ENCODE measurements around the gene LIN7C.
"Not testable (repeated sequence)": the region's sequence is repeated elsewhere in the genome, so short reads cannot be mapped to it uniquely, and the experiment has no call there.

The LIN7C gene

DNA sequence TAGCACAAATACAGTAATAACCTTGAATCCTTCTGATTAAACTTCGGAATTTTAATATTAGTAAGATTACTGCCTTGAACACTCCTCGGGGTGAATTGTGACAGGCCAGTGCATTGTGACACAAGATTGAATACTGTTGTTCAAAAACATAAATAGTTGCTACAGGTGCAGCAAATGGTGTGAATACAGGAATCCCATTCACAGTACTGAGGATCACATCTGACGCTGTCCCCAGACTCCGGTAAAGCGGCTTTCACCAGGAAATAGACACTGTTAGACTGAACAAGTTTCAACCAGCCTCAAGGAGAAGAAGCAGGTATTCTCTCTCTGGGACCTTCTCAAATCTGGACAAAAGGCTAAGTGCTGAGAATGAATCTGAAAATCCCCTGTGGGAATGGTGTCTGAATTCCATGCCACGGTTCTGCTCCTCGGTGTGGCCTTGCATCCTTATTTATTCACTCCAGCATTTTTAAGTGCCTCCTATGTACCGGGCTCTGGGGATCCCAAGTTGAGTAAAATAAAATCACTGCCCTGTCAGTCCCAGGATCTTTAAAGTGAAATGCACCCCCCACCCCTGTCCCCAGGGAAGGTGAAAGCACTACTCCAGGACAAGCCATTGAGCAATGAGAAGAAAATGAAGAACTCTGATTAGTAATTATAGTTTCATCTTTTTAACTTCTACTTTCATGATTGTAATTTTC lies 37.4 kb downstream of the LIN7C start:
- DNase-seq: no peak

DNA sequence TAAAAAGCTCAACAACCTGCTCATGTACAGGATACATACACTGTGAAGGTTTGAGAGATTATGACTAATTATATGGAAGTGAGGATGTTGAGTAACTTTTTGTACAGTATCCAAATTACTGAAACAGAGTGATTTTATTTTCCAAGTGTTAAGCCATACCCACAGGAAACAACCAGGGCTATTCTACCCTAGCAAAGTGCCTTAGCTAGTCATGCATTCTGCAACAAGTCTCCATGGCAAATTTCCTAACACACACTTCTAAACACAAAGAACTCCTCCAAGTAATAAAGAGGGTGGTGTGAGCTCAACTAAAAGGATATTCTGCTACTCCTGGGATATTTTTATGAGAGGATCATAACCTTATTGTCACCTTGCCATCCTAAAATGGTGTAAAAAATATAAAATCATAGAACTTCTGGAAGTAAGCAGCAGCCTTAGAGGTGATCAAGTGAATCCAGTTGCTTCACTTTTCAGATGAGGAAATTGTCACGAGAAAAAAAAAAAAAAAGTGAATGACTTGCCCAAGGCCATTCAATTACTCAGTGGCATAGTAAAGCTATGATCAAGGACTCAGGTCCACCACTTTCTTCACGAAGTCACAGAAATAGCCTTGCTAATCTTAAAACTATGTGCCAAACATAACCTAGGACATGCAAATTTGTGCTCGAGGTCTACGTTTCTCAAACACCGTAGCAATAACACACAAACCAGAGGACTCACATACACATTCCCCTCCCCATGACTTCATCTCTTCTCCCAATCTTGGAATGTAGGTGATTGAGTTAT lies 38.2 kb downstream of the LIN7C start:
- no peak for DNase-seq

DNA sequence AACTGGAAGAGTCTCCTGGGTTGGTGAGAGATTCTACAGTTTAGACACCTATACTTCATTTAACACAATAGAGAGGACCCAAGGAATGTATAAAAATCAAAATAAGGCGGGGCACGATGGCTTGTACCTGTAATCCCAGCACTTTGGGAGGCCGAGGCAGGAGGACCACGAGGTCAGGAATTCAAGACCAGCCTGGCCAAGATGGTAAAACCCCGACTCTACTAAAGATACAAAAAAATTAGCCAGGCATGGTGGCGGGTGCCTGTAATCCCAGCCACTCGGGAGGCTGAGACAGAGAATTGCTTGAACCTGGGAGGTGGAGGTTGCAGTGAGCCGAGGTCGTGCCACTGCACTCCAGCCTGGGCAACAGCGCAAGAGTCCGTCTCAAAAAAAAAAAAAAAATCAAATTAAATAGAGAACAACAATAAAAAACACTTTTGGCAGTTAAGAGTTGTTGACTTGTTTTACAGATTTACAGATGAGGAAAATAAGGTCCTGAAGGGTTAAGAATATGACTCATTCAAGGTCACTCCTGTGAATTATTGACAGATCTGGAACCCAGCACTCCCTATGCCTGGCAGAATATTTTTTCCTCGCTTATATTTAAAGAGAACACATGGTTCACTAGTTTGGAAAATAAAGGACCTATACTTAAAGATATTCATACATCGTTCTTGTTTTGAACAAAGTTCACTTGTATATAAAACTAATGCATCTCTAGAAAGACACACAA lies 39.2 kb downstream of the LIN7C start:
- no peak for DNase-seq

DNA sequence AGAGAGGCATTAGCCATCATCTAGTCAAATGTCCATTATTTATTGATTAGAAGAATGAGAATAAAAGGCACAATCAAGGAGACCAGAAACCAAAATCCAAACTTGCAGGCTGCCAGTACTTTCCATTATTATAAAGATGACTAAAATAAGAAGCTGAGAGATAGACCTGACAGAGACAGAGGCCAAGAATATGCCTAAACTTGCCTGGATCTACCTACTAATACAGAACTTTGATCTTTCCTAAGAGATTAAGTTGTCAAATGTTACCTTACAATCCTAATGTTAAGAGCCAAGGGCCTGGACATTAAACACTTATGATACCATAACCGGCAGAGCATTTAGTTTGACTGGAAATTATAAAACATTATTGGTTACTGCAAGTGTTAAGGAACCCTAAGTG lies 40.2 kb downstream of the LIN7C start:
- DNase-seq: no peak

DNA sequence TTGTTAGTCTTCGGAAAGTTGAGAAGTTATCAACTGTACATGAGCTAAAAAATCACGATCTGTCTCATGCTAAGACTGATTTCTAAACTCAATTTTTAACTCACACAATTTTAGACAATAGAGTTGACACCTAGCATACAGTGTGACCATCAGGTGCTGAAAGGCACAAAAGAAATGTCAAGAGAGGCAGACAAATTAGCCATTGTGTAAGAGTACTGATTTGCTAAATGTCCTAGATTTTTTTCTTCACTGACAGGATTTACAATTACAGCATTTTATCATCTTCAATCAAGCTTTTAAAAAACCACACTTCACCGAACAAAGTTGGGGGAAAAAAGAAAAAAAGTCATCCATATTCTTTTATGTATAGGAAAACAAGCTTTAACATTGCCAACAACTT lies 40.9 kb downstream of the LIN7C start:
- DNase-seq: no peak

DNA sequence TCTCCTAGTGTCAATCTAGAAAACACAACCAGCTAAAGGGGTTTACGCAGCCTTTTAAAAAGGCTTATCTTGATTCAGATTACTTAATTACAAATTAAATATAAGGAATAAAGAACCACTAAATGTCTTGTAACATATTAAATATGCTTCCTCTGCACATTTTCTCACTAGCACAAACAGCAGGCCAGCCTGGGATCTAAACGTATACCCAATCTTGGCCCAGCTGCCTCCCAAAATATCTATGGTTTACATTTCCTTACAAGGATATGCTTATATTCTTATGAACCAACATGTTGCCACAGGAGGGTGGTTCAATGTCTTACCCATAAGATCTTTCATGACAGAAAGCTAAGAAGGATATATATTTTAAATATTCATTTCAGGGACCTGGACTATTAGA lies 41.7 kb downstream of the LIN7C start:
- no peak for DNase-seq

DNA sequence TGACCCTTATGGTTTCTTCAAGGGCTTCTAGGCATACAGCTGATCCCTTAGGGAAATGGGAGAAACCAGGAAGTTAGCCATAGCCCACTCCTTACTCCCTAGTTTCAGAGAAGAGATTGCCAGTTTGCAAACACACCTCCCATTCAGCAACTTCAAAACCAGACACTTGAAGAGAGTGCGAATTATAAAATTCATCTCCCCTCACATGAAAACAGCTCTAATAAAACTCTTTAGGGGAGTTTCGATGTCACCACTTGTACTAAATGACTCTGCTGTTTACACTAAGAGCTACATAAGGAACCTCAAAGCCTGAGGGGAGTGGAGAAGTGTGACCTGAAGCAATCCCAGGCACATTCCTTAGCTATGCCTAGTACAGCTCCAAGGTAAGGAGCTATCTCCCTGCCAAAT lies 42.3 kb downstream of the LIN7C start:
- no peak for DNase-seq

DNA sequence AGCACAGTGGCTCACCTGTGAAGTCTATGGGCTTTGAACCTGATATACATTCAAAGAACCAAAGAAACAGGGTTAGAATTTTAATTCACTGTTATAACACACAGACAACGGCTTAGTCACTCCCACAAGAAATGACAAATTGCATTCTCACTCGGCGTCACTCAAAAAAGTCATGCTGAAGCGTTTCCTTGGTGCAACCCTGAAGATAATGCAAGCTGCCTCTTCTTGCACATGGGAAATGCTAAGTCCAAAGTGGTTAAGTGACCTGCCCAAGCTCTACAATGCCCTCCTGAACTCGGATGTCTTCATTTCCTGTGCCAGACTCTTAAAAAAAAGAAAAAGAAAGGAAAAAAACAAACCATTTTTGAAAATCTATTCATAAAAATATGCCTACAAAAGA lies 44.0 kb downstream of the LIN7C start:
- no peak for DNase-seq

DNA sequence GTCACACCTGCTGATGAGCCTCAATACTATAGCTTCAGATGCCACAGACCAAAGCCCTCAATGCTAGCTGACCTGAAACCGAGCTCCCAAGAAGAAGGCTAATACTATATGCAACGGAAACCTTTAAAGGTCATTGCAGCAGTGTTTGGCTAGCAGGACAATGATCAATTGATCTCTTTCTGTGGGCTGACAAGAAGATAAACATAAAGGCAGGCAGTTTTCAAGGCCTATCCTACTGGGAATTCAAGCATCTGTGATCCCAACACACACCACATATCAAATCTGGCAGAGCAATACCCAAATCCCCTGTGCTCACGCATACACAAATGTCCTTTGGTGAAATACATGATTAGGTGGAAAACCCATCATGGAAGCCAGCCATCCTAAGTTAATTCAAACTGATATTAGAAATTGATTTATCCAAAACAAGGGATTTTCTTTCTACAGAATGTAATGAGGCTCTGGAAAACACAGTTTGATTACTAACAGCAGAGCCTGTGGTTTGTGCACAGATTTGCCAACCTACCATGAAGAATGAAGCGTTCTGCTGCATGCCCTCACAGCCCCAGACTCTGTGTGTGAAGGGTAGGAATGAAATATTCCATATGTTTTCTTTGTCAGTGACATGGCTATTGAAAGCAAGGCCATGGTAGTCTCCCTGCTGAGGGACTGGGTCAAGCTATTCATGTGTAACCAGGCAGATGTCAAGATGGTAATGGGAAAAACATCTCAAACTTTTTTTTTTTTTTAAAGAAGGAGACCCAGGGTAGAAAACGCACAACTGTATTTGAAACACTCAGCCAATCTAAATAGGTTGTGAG lies 46.2 kb downstream of the LIN7C start:
- no peak for DNase-seq

DNA sequence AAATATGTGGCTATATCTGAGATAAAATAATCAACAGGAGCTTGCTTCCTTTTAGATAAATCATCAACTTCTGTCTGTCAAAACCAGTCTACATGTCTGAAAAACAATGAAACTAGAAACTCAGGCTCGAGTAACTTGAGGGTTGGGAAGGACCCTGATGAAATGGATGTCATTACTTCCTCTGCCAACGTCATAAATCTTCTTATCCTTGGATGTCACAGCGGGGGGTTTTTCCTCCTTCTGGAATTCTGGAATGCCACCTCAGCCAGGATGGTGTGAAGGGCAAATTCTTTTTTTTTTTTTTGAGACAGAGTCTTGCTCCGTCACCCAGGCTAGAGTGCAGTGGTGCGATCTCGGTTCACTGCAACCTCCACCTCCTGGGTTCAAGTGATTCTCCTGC lies 47.4 kb downstream of the LIN7C start:
- no peak for DNase-seq

DNA sequence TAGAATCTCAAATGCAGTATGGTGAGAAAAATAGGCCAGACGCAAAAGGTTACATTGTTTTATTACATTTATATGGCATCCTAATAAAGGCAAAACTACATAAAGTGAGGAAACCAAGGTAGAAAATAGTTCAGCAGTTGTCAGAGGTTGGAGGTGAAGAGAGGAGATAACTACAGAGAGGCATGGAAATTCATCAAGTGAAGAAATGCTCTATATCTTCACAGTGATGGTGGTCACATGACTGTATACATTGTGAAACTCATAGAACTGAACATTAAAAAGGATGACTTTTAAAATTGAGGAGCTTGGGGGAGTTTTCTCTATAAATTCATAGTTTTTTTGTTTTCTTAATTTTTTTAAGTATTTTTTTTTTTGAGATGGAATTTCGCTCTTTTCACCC lies 48.4 kb downstream of the LIN7C start:
- DNase-seq: no peak

DNA sequence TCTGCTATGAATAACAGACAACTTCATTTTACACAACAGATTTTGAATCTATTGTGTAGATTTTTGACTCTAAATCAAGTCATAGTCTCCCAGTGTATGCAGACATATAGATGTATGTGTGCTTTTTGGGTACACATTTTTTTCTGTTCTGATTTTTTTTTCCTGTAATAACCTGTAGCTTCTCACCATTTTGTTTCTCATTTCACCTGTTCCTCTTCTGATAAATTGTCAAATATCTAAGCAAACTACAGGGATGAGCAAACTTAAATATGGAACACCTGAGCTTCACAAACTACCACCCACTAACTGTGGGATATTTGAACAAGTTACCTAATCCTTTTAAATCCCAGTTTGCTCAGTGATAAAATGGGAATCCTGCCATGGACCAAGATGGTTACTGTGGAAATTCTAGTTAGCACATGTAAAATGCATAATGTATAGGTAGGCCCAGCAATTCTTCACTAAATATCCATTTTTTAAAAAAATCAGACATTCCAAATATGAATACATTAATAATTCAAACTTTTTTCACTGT lies 49.7 kb downstream of the LIN7C start:
- no peak for DNase-seq

DNA sequence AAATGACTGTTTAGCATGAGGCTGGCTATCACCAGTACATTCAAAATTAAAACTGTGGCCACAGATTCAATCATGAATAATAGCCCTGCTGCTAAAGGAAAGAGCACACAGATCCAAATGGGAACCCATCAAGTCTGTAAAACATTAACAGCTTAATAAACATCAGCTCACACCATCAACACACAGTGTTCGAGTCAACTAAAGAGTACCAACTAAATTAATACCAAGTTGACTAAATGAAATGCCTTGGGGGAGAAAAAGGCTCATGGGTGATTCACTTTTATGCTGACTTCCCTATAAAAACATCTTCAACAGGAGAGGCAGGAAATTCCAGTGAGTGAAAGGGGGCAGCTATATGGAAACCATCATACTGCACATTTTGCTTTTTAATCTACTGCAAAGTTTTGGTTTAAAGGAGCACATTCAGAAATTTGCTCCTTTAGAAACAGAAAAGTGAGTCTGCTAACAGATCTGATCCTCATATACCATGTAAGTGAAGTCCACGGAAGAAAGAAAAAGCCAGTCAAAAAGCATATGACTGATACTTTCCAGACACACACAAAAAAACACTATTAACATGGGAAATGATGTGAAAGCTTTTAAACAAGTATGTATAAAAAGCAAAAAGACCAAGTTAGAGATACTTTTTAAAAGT lies 50.3 kb downstream of the LIN7C start:
- no peak for DNase-seq

DNA sequence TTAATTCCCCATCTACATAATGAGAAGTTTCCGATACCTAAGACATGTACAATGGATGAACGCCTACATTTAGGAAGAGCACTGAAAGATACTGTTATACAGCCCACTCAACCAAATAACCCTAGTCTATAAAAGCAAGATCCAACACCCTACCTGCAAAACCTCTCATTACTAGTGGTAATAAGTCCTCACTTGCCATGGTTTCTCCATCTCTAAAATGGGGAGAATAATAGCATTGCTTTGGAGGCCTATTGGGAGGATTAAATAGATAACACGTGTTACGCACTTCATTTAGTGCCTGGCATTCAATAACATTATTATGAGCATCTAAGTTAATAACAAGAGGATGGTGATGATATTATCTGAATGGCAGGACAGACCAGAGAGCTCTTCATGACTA lies 50.9 kb downstream of the LIN7C start:
- no peak for DNase-seq

DNA sequence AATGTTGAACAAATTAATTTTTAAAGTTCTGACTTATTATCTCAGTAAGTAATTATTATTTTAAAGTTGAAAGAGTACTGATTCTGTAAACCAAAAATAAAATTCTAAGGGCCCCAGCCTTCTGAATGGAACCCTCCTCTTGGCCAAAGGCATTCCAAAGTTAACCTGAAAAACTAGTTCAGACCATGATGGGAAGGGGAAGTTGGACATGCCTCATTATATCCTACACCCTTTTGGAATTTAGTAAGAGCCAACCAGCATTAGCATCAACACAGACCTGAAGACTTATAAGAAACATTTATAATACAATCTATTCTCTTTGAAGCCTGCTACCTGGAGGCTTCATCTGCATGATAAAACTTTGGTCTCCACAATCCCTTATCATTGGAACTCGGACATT lies 52.9 kb downstream of the LIN7C start:
- no peak for DNase-seq

DNA sequence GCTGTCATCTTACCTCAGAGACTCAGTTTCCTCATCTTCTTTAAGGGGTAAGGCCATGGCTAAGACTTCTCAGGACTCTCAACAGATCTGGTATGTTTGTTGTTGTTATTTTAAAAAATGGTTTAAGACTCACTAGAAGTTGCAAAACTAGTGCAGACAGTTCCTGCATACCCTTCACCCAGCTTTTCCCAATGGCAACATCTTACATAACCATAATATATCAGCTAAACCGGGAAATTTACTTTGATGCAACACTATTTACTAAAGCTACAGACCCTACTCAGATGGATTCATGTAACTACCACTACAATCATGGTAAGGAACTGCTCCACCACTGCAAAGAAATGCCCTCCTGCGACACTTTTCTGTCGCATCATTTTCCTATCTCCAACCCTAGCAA lies 54.4 kb downstream of the LIN7C start:
- no peak for DNase-seq

DNA sequence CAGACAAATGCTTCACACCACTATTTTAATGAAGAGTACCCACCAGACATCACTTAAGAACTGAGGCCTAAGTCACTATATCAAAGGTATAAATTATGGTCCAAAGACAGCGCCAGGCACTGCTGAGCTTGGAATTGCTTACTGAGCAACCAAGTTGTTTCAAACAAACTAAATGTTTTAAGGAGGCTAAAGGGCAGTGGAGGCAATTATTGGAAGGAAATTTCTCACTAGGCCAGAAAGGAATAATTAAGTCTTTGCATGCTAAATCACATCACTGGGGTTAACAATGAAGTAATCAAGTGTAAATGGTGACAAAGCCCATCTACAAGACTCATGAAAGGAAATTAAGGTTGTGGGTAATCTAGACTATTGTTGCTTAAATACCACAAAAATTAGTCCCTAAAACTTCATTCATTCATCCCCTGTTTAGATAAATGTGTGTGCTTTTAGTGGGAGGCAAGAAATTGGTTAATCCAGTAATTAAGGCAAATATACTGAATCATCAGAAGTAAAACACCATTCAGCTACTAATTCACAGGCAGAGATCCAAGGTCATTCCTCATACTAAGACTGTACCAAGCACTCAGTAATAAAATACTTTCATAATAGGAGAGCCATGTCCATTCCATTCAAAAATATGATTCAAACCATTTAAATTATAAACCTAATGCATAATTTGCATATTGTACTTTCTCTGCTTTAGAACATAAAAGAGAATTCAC lies 55.2 kb downstream of the LIN7C start:
- no peak for DNase-seq

DNA sequence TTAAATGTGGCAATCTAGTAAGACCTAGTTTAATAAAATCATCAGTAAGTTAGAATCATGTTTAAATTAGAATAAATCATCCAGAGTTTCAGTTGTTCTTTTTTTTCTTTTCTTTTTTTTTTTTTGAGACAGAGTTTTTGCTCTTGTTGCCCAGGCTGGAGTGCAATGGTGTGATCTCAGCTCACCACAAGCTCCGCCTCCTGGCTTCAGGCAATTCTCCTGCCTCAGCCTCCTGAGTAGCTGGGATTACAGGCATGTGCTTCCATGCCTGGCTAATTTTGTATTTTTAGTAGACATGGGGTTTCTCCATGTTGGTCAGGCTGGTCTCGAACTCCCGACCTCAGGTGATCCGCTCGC lies 58.4 kb downstream of the LIN7C start:
- DNase-seq: not testable (repeated sequence)

DNA sequence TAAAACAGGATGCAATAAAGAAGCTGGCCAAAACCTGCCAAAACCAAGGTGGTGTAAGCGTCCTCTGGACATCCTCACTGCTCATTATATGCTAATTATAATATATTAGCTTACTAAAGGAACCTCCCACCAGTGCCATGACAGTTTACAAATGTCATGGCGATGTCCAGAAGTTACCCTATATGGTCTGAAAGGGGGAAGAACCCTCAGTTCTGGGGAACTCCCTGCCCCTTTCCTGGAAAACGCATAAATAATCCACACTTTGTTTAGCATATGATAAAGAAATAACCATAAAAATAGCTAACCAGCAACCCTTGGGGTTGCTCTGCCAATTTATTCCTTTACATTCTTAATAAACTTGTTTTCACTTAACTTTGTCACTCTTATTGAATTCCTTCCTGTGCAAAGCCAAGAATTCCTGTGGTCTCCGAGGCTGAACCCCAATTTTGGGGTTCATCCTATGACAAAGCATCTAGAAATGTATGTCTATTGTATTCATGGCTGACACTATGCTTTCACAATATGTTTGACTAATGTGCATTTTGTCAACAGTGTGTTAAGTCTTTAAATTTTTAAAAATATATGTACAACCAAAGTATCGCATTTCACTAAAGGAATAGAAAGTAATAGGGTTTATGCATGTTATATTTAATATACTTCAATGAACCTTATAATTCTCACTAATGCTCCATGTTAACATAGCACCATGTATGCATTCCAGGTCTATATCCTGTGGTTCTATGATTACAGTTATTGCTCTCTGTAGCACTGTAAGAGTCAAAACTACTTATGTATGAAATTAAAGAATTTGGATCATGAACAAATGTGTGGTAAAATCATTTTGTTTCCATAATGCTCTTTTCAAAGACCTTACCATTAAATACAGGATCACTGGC lies 59.0 kb downstream of the LIN7C start:
- DNase-seq: no peak

DNA sequence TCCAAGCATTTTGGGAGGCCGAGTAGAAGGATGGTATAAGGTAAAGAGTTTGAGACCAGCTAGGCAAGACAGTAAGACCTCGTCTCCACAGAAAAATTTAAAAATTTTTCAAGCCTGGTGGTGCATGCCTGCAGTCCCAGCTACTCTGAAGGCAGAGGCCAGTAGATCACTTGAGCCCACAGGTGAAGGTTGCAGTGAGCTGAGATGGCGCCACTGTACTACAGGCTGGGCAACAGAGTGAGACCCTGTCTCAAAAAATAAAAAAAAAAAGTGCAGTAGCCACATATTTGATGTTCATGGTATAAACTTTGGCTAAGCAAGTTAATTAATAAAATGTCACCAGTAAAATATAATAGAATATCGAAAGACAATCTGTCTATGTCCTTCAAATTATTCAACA lies 60.9 kb downstream of the LIN7C start:
- DNase-seq: no peak

DNA sequence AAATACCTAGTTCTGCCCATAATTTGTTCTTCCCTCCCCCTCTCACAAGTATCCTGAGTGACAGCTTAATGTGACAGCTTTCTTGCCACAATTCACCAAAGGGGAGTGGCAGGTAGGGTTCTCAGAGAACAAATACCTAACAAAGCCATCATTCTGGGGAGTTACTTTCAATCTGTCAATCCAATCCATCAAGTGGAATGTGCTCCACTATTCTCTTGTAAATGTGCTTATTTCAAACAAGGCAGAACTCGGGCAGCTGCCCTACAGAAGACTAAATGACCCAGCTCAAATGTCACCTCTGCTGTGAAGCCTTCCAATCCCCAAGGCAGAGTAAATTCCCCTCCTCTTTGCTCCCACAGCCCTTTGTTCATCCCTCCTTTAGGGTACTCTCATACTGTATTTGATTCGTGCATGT lies 61.8 kb downstream of the LIN7C start:
- no peak for DNase-seq

Data from NCI-H1048 (cell line).